SK-N-SH (cell line): ENCODE measurements around the gene EIF5B. TPM values are rescaled to one million over a fixed set of nuclear protein-coding genes. Genes with fewer than 3 reads are reported as not detected.
"Not testable (repeated sequence)": the region's sequence is repeated elsewhere in the genome, so short reads cannot be mapped to it uniquely, and the experiment has no call there.

Experiments used
- CTCF ChIA-PET: fragments of 300-600, 350-600 bp; formaldehyde crosslinking; extraction: SDS; loops from one replicate; lab custom pipeline; 2021; lab: Yijun Ruan, JAX
- POLR2A ChIA-PET: fragments of 350-600 bp; sonication (Branson Sonifier 250); formaldehyde crosslinking; extraction: SDS; loops from one replicate; lab custom pipeline; 2020; ENCODE audit warnings: antibody characterized with exemption, inconsistent platforms; lab: Yijun Ruan, JAX
- DNase-seq: peaks from one replicate; pipeline ENCODE4 v3.0.0; 2012
- H2AFZ ChIP-seq: fragments of 200-600 bp; sonication (generic); 2 replicates; pipeline ENCODE4 v1.8.1; 2016; ENCODE audit warnings: antibody characterized with exemption, mild to moderate bottlenecking, low read depth
- H3F3A ChIP-seq: fragments of 200-600 bp; sonication (generic); replicated peaks from 2 replicates; pipeline ENCODE3; 2016; ENCODE audit warnings: antibody characterized with exemption, mild to moderate bottlenecking; ENCODE audit not compliant: insufficient read depth
- H3K27ac ChIP-seq, 2 experiments: fragments of 200-500 bp in 1 of 2; fragments of 200-600 bp in 1 of 2; sonication (Bioruptor generic) in 1 of 2; sonication (generic), shearing (Covaris generic) in 1 of 2; 2 replicates each; pipeline versions ENCODE4 v1.5.1 to v1.6.1; 2014 to 2016; ENCODE audit warnings: low read depth in 2 of 2, inconsistent platforms in 1 of 2, low read length in 1 of 2, mild to moderate bottlenecking in 1 of 2, mixed read lengths in 1 of 2
- H3K27me3 ChIP-seq: fragments of 200-600 bp; sonication (generic), shearing (Covaris generic); 2 replicates; pipeline ENCODE4 v1.6.1; 2016; ENCODE audit warnings: mixed run types; ENCODE audit not compliant: insufficient read depth
- H3K36me3 ChIP-seq, 2 experiments: fragments of 200-500 bp in 1 of 2; fragments of 200-600 bp in 1 of 2; sonication (Bioruptor generic) in 1 of 2; sonication (generic) in 1 of 2; replicated peaks in 1 of 2; 2 replicates each; pipeline versions ENCODE3 to v1.5.1; 2014 to 2016; ENCODE audit warnings: low read length in 1 of 2, mild to moderate bottlenecking in 1 of 2; ENCODE audit not compliant: insufficient read depth in 2 of 2, control insufficient read depth in 1 of 2
- H3K4me1 ChIP-seq, 2 experiments: fragments of 200-500 bp in 1 of 2; fragments of 200-600 bp in 1 of 2; sonication (Bioruptor generic) in 1 of 2; sonication (generic), shearing (Covaris generic) in 1 of 2; 2 replicates each; pipeline versions ENCODE4 v1.5.1 to v1.6.1; 2014 to 2016; ENCODE audit warnings: low read depth in 1 of 2, low read length in 1 of 2, mixed run types in 1 of 2; ENCODE audit not compliant: insufficient read depth in 2 of 2, control insufficient read depth in 1 of 2
- H3K4me2 ChIP-seq: fragments of 200-600 bp; sonication (generic), shearing (Covaris generic); 2 replicates; pipeline ENCODE4 v1.6.1; 2017; ENCODE audit warnings: mixed run types
- H3K4me3 ChIP-seq, 2 experiments: fragments of 200-500 bp in 1 of 2; fragments of 200-600 bp in 1 of 2; sonication (Bioruptor generic) in 1 of 2; sonication (generic), shearing (Covaris generic) in 1 of 2; 2 replicates each; pipeline versions ENCODE4 v1.5.1 to v1.8.1; 2014 to 2016; ENCODE audit warnings: low read depth in 2 of 2, inconsistent platforms in 1 of 2, low read length in 1 of 2, mild to moderate bottlenecking in 1 of 2, mixed read lengths in 1 of 2, moderate library complexity in 1 of 2
- H3K79me2 ChIP-seq: fragments of 200-600 bp; sonication (generic); 2 replicates; pipeline ENCODE4 v1.8.1; 2017; ENCODE audit warnings: mild to moderate bottlenecking; ENCODE audit not compliant: insufficient read depth
- H3K9ac ChIP-seq: fragments of 200-600 bp; sonication (generic); 2 replicates; pipeline ENCODE4 v1.6.1; 2017; ENCODE audit warnings: mixed run types
- H3K9me2 ChIP-seq: fragments of 200-600 bp; sonication (generic); 2 replicates; pipeline ENCODE4 v1.6.1; 2017; ENCODE audit warnings: mixed run types
- H3K9me3 ChIP-seq: fragments of 200-600 bp; sonication (generic); 2 replicates; pipeline ENCODE4 v1.6.1; 2017; ENCODE audit warnings: mixed run types, mild to moderate bottlenecking, moderate library complexity
- H4K20me1 ChIP-seq: fragments of 200-600 bp; sonication (generic); 2 replicates; pipeline ENCODE4 v1.6.1; 2017; ENCODE audit warnings: mild to moderate bottlenecking, mixed run types; ENCODE audit not compliant: insufficient read depth
- CHD2 ChIP-seq: fragments of 150-350 bp; IDR thresholded peaks from 2 replicates; pipeline ENCODE4 v1.6.1; 2018; ENCODE audit warnings: low read length; ENCODE audit not compliant: partially characterized antibody
- EZH2phosphoT487 ChIP-seq: fragments of 200-600 bp; sonication (generic); IDR thresholded peaks from 2 replicates; pipeline ENCODE4 v1.6.1; 2017; ENCODE audit warnings: low read depth, mixed run types, mild to moderate bottlenecking, antibody characterized with exemption, moderate library complexity, borderline replicate concordance
- FOSL2 ChIP-seq: IDR thresholded peaks from 2 replicates; pipeline ENCODE4 v1.4.0; 2012; ENCODE audit warnings: low read depth, mild to moderate bottlenecking, moderate library complexity, borderline replicate concordance
- FOXJ3 ChIP-seq: sonication (generic); formaldehyde crosslinking; IDR thresholded peaks from 2 replicates; pipeline ENCODE4 v1.5.1; 2020; ENCODE audit warnings: mild to moderate bottlenecking, missing genetic modification reagents
- GATA2 ChIP-seq: sonication (generic); formaldehyde crosslinking; IDR thresholded peaks from 2 replicates; pipeline ENCODE4 v1.5.0; 2020; ENCODE audit warnings: mild to moderate bottlenecking, missing genetic modification reagents
- RXRA ChIP-seq: IDR thresholded peaks from 2 replicates; pipeline ENCODE4 v1.4.0; 2012; ENCODE audit warnings: low read depth, mild to moderate bottlenecking, borderline replicate concordance
- TAF1 ChIP-seq: IDR thresholded peaks from 2 replicates; pipeline ENCODE4 v1.6.1; 2012; ENCODE audit warnings: low read depth, mild to moderate bottlenecking, low read length, moderate library complexity, borderline replicate concordance
- TCF12 ChIP-seq: IDR thresholded peaks from 2 replicates; pipeline ENCODE4 v1.4.0; 2012
- TEAD4 ChIP-seq: IDR thresholded peaks from 2 replicates; pipeline ENCODE4 v1.4.0; 2012; ENCODE audit warnings: mild to moderate bottlenecking, borderline replicate concordance; ENCODE audit not compliant: insufficient read depth
- WGBS: methylation state at CpG from one replicate; pipeline ENCODE4 v1.1.6; 2017; ENCODE audit warnings: low lambda C conversion rate; 5-methylcytosine and 5-hydroxymethylcytosine counted together
- polyA plus RNA-seq, 3 experiments: library from polyadenylated mRNA; depleted of rRNA; stranded (reverse); fragments of >200 nt; gene quantifications; 2 replicates each; pipeline ENCODE4 v1.2.3, GENCODE V29; 2012
- TF ChIP-seq, protein P1 (sequence below): fragments of 200-600 bp; sonication (generic); IDR thresholded peaks from 2 replicates; pipeline ENCODE4 v1.6.1; 2017; ENCODE audit warnings: antibody characterized with exemption, mild to moderate bottlenecking, moderate library complexity
- TF ChIP-seq, protein P2 (sequence below): IDR thresholded peaks from 2 replicates; pipeline ENCODE4 v1.4.0; 2012; ENCODE audit warnings: low read depth, borderline replicate concordance
- TF ChIP-seq, protein P3 (sequence below): IDR thresholded peaks from 2 replicates; pipeline ENCODE4 v1.4.0; 2012; ENCODE audit warnings: low read depth, borderline replicate concordance

The EIF5B gene
- polyA plus RNA-seq, 1 of the 3 experiments (the other 2 are of a cell fraction), result 9.8 TPM

DNA sequence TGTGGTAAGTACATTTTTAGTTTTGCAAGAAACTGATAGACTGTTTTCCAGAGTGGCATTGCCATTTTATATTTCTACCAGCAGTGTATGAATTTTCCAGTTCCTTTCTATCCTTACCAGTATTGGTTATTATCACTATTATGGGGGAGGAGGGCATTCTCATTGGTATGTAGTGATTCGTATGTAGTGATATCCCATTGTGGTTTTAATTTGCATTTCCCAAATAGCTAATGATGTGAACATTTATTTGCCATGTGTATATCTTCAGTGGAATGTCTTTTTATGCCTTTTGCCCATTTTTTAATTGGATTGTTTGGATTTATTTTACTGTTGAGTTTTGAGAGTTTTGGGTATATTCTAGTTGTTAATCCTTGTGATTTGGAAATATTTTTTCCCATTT, 16.9 kb downstream of the EIF5B start:
- DNase-seq, result no peak
- no peaks in the 10 kb centered on the region for H3K9me3 ChIP-seq
- no peak overlapping the region for H3K4me2 ChIP-seq
- H3K36me3 ChIP-seq, result no peaks in the 10 kb centered on the region
- H3F3A ChIP-seq, result no peaks in the 10 kb centered on the region
- peaks cover 100% of the 10 kb centered on the region for H3K79me2 ChIP-seq
- POLR2A ChIA-PET, result no interaction called here
- peak overlapping the region in 1 of 2 experiments; percentile 5; a peak in 1 of 4 replicates for H3K27ac ChIP-seq
- H3K4me3 ChIP-seq, result no peak overlapping the region
- no peaks in the 10 kb centered on the region for H3K27me3 ChIP-seq
- no peaks in the 10 kb centered on the region for H3K9me2 ChIP-seq
- CTCF ChIA-PET, result interaction anchor here (0.8 to 1.3 kb wide), 3 partner anchors 13 to 18 kb away, joined by 3 to 4 read pairs (median 3); partner anchors contain the start of gene TXNDC9
- TF ChIP-seq, protein P1, sequence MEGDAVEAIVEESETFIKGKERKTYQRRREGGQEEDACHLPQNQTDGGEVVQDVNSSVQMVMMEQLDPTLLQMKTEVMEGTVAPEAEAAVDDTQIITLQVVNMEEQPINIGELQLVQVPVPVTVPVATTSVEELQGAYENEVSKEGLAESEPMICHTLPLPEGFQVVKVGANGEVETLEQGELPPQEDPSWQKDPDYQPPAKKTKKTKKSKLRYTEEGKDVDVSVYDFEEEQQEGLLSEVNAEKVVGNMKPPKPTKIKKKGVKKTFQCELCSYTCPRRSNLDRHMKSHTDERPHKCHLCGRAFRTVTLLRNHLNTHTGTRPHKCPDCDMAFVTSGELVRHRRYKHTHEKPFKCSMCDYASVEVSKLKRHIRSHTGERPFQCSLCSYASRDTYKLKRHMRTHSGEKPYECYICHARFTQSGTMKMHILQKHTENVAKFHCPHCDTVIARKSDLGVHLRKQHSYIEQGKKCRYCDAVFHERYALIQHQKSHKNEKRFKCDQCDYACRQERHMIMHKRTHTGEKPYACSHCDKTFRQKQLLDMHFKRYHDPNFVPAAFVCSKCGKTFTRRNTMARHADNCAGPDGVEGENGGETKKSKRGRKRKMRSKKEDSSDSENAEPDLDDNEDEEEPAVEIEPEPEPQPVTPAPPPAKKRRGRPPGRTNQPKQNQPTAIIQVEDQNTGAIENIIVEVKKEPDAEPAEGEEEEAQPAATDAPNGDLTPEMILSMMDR, result no peak
- TF ChIP-seq TEAD4, result no peak
- TF ChIP-seq TCF12, result 0 out of 2 replicates have a peak, but pooled peaks have one; percentile 6
- TF ChIP-seq FOSL2, result 0 out of 2 replicates have a peak, but pooled peaks have one; percentile 13
- TF ChIP-seq, protein P2, sequence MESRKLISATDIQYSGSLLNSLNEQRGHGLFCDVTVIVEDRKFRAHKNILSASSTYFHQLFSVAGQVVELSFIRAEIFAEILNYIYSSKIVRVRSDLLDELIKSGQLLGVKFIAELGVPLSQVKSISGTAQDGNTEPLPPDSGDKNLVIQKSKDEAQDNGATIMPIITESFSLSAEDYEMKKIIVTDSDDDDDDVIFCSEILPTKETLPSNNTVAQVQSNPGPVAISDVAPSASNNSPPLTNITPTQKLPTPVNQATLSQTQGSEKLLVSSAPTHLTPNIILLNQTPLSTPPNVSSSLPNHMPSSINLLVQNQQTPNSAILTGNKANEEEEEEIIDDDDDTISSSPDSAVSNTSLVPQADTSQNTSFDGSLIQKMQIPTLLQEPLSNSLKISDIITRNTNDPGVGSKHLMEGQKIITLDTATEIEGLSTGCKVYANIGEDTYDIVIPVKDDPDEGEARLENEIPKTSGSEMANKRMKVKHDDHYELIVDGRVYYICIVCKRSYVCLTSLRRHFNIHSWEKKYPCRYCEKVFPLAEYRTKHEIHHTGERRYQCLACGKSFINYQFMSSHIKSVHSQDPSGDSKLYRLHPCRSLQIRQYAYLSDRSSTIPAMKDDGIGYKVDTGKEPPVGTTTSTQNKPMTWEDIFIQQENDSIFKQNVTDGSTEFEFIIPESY, result no peak
- no peak for TF ChIP-seq TAF1
- H4K20me1 ChIP-seq, result peaks cover 29% of the 10 kb centered on the region
- H3K9ac ChIP-seq, result no peak overlapping the region
- 63% methylated on average over 1 of the region's 1 CpG for WGBS
- H2AFZ ChIP-seq, result no peak overlapping the region
- H3K4me1 ChIP-seq, result peaks cover 0 to 3% of the 10 kb centered on the region in 2 experiments; a peak in 1 of 4 replicates

DNA sequence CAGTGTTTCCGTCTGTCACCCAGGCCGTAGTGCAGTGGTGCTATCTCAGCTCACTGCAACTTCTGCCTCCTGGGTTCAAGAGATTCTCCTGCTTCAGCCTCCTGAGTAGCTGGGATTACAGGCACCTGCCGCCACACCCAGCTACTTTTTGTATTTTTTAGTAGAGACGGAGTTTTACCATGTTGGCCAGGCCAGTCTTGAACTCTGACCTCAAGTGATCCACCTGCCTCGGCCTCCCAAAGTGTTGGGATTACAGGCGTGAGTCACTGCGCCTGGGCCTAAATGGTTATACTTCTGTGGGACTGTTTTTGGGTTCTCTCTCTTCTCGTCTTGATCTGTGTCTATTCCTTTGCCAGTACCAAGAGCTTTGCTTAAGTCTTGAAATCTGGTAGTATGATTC, 17.6 kb downstream of the EIF5B start:
- 97% methylated on average over 8 of the region's 8 CpGs for WGBS
- DNase-seq, result not testable (repeated sequence)

DNA sequence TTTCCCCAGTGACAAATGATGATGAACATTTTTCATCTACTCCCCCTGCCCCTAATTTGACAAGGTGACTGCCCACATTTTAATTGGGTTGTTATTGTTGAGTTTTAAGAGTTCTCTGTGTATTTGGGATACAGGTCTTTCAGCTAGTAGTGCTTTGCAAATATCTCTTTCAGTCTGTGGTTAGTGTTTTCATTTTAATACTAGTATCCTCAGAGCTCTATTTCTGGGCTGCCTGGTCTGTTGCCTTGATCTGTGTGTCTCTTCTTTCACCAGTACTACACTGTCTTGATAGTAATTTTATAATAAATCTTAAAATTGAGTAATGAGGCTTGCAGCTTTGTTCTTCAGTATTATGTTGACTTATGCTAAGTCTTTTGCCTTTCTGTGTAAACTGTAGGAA, 19.7 kb downstream of the EIF5B start:
- Histone ChIP-seq H2AFZ (no peak overlapping the region), H3K4me2 (no peak overlapping the region), H4K20me1 (peaks cover 11% of the 10 kb centered on the region; the same call in 1 of the 2 replicates), H3K4me1 (peaks cover 0 to 3% of the 10 kb centered on the region in 2 experiments; a peak in 2 of 4 replicates), H3K9me2 (no peaks in the 10 kb centered on the region), H3K9ac (no peak overlapping the region), H3K27me3 (no peaks in the 10 kb centered on the region), H3K27ac (no peak overlapping the region), H3K4me3 (no peak overlapping the region), H3K79me2 (peaks cover 92% of the 10 kb centered on the region), H3F3A (no peaks in the 10 kb centered on the region), H3K36me3 (peaks cover 12 to 18% of the 10 kb centered on the region in 2 experiments), H3K9me3 (no peaks in the 10 kb centered on the region)
- DNase-seq, result no peak
- ChIA-PET POLR2A (no interaction called here), CTCF (interaction anchor here (0.7 to 1.5 kb wide), 3 partner anchors 15 to 177 kb away, joined by 3 to 5 read pairs (median 5); partner anchors contain the start of gene EIF5B)
- TF ChIP-seq EZH2phosphoT487, result no peak
- TF ChIP-seq GATA2 (CRISPR knock-in tag), result no peak
- TF ChIP-seq, protein P2, result no peak
- no peak for TF ChIP-seq RXRA
- no peak for TF ChIP-seq FOXJ3
- no peak for TF ChIP-seq CHD2
- TF ChIP-seq, protein P3, sequence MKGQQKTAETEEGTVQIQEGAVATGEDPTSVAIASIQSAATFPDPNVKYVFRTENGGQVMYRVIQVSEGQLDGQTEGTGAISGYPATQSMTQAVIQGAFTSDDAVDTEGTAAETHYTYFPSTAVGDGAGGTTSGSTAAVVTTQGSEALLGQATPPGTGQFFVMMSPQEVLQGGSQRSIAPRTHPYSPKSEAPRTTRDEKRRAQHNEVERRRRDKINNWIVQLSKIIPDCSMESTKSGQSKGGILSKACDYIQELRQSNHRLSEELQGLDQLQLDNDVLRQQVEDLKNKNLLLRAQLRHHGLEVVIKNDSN, result no peak
- TF ChIP-seq TAF1, result no peak

More for the DNA sequence above, 17.6 kb downstream of the EIF5B start:
- H3K9me2 ChIP-seq, H3K27me3 ChIP-seq, POLR2A ChIA-PET, H3K4me1 ChIP-seq, H3K36me3 ChIP-seq, H3K4me3 ChIP-seq, H3K9me3 ChIP-seq, H3K4me2 ChIP-seq, H3K9ac ChIP-seq, H3F3A ChIP-seq, H2AFZ ChIP-seq: not testable (repeated sequence)
- H3K27ac ChIP-seq, result 0 out of 4 replicates have a peak overlapping the region, but pooled peaks of 1 of the 2 experiments have one; percentile 5
- H3K79me2 ChIP-seq, result peaks cover 100% of the 10 kb centered on the region
- peaks cover 26% of the 10 kb centered on the region for H4K20me1 ChIP-seq
- CTCF ChIA-PET, result interaction anchor here (0.8 to 1.3 kb wide), 2 partner anchors 12 to 17 kb away, joined by 3 to 4 read pairs; no protein-coding TSS in a partner anchor
